HepG2 (cell line): ENCODE measurements around the gene NOX3. TPM values are rescaled to one million over a fixed set of nuclear protein-coding genes. Genes with fewer than 3 reads are reported as not detected.

Source experiments
- CHCHD3 ChIP-seq: sonication (generic); formaldehyde crosslinking; IDR thresholded peaks from 2 replicates; pipeline ENCODE4 v1.8.0; 2022; ENCODE audit warnings: mild to moderate bottlenecking, missing genetic modification reagents, moderate library complexity
- KMT2B ChIP-seq: IDR thresholded peaks from 2 replicates; pipeline ENCODE4 v1.6.1; 2016; ENCODE audit warnings: missing genetic modification reagents, missing compliant biosample characterization
- NFKBIZ ChIP-seq: IDR thresholded peaks from 2 replicates; pipeline ENCODE4 v1.6.1; 2018; ENCODE audit warnings: missing genetic modification reagents, missing compliant biosample characterization
- NFYC ChIP-seq: IDR thresholded peaks from 2 replicates; pipeline ENCODE4 v1.6.1; 2016; ENCODE audit warnings: missing genetic modification reagents, missing compliant biosample characterization
- NR3C1 ChIP-seq: sonication (generic); formaldehyde crosslinking; IDR thresholded peaks from 2 replicates; pipeline ENCODE4 v1.4.0; 2020; ENCODE audit warnings: missing genetic modification reagents
- RAD21 ChIP-seq: fragments of 450-650 bp; formaldehyde crosslinking; IDR thresholded peaks from 2 replicates; pipeline ENCODE4 v1.5.0; 2020; ENCODE audit warnings: mild to moderate bottlenecking
- RFX1 ChIP-seq: fragments of 450-650 bp; IDR thresholded peaks from 2 replicates; pipeline ENCODE4 v1.6.1; 2017
- SNAI1 ChIP-seq: sonication (generic); formaldehyde crosslinking; IDR thresholded peaks from 2 replicates; pipeline ENCODE4 v1.5.0; 2020; ENCODE audit warnings: mild to moderate bottlenecking, missing genetic modification reagents, borderline replicate concordance
- TBX2 ChIP-seq: sonication (generic); formaldehyde crosslinking; IDR thresholded peaks from 2 replicates; pipeline ENCODE4 v1.5.0; 2020; ENCODE audit warnings: missing genetic modification reagents, mild to moderate bottlenecking, borderline replicate concordance
- WIZ ChIP-seq: sonication (generic); formaldehyde crosslinking; IDR thresholded peaks from 2 replicates; pipeline ENCODE4 v1.5.1; 2020; ENCODE audit warnings: mild to moderate bottlenecking, missing genetic modification reagents
- ZC3H13 ChIP-seq: sonication (generic); formaldehyde crosslinking; IDR thresholded peaks from 2 replicates; pipeline ENCODE4 v1.8.1; 2023; ENCODE audit warnings: mild to moderate bottlenecking, missing genetic modification reagents, moderate library complexity
- ZNF367 ChIP-seq: sonication (generic); formaldehyde crosslinking; IDR thresholded peaks from 2 replicates; pipeline ENCODE4 v1.4.0; 2020; ENCODE audit warnings: missing genetic modification reagents, borderline replicate concordance
- ZNF501 ChIP-seq: sonication (generic); formaldehyde crosslinking; IDR thresholded peaks from 2 replicates; pipeline ENCODE4 v1.5.1; 2020; ENCODE audit warnings: mild to moderate bottlenecking, moderate library complexity, missing genetic modification reagents
- ZNF652 ChIP-seq: IDR thresholded peaks from 2 replicates; pipeline ENCODE4 v1.6.1; 2016; ENCODE audit warnings: low read depth, borderline replicate concordance
- polyA plus RNA-seq, 8 experiments: library from polyadenylated mRNA; depleted of rRNA in 3 of 8; stranded (reverse) in 7 of 8; unstranded in 1 of 8; fragments of >200 nt; fragmentation: Illumina TruSeq in 4 of 8; extraction: Trizol in 4 of 8; gene quantifications; 2 replicates each; pipeline versions ENCODE4 v1.2.1 to v1.2.3, GENCODE V29; 2011 to 2016; ENCODE audit warnings: low read depth in 4 of 8, missing spikeins in 1 of 8, mixed read lengths in 1 of 8; ENCODE audit not compliant: insufficient read depth in 1 of 8
- total RNA-seq, 5 experiments: library from RNA; depleted of rRNA; stranded (reverse); fragments of >200 nt; fragmentation: Illumina TruSeq; extraction: Trizol; gene quantifications; 2 replicates each; pipeline ENCODE4 v1.2.3, GENCODE V29; 2016; ENCODE audit warnings: low read depth in 1 of 5
- TF ChIP-seq, protein P1 (sequence below): sonication (generic); formaldehyde crosslinking; IDR thresholded peaks from 2 replicates; pipeline ENCODE4 v1.4.0; 2020; ENCODE audit warnings: missing genetic modification reagents, borderline replicate concordance
- TF ChIP-seq, protein P2 (sequence below): sonication (generic); formaldehyde crosslinking; IDR thresholded peaks from 2 replicates; pipeline ENCODE4 v1.8.0; 2022; ENCODE audit warnings: missing genetic modification reagents, mild to moderate bottlenecking, borderline replicate concordance
- TF ChIP-seq, protein P3 (sequence below): sonication (generic); formaldehyde crosslinking; IDR thresholded peaks from 2 replicates; pipeline ENCODE4 v1.5.0; 2020; ENCODE audit warnings: mild to moderate bottlenecking, missing genetic modification reagents
- TF ChIP-seq, protein P4 (sequence below): sonication (generic); formaldehyde crosslinking; IDR thresholded peaks from 2 replicates; pipeline ENCODE4 v1.4.0; 2020; ENCODE audit warnings: missing genetic modification reagents
- TF ChIP-seq, protein P5 (sequence below): sonication (generic); formaldehyde crosslinking; IDR thresholded peaks from 2 replicates; pipeline ENCODE4 v1.9.0; 2021; ENCODE audit warnings: missing genetic modification reagents, borderline replicate concordance

NOX3 gene
- total and polyA plus RNA-seq, 2 of the 13 experiments (the other 11 are each of a cell fraction or from before 2014, with no cell fraction given), result 0.09 to 0.18 TPM

DNA sequence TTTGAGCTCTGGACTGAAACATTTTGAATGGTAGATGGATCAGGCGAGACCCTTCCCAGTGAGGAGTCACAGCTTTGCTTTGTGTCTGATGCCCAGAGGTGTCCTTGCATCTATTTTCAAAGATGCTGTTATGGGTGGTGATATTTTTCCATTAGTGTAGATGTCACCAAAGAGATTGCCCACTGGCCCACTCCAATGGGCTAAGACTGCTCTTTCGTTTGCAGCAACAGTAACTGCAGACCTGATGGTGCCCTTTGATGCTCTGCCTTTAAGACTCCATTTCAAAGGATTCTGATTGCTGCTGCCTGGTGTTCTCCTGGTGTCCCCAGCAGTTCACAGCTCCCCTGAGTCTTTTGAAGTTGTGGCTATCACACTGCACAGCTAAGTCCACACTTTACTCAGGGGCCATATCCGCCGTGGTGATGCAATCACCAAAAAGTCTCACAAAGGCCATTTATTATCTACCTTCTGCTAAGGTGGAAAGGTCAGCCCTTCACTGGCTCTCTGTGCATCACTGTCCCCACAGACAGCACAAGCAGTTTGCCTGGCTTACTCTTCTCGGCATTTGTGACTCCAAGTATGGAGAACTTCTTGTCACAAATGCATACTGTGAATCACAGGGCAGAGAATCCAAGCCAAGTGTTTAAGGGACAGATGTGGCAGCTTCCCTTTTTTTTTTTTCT lies 56.4 kb downstream of the NOX3 start (continued):
- TF ChIP-seq, protein P1, sequence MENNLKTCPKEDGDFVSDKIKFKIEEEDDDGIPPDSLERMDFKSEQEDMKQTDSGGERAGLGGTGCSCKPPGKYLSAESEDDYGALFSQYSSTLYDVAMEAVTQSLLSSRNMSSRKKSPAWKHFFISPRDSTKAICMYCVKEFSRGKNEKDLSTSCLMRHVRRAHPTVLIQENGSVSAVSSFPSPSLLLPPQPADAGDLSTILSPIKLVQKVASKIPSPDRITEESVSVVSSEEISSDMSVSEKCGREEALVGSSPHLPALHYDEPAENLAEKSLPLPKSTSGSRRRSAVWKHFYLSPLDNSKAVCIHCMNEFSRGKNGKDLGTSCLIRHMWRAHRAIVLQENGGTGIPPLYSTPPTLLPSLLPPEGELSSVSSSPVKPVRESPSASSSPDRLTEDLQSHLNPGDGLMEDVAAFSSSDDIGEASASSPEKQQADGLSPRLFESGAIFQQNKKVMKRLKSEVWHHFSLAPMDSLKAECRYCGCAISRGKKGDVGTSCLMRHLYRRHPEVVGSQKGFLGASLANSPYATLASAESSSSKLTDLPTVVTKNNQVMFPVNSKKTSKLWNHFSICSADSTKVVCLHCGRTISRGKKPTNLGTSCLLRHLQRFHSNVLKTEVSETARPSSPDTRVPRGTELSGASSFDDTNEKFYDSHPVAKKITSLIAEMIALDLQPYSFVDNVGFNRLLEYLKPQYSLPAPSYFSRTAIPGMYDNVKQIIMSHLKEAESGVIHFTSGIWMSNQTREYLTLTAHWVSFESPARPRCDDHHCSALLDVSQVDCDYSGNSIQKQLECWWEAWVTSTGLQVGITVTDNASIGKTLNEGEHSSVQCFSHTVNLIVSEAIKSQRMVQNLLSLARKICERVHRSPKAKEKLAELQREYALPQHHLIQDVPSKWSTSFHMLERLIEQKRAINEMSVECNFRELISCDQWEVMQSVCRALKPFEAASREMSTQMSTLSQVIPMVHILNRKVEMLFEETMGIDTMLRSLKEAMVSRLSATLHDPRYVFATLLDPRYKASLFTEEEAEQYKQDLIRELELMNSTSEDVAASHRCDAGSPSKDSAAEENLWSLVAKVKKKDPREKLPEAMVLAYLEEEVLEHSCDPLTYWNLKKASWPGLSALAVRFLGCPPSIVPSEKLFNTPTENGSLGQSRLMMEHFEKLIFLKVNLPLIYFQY (CRISPR knock-in tag), result peak; percentile 79; the same call in 1 of the 2 replicates
- TF ChIP-seq WIZ (CRISPR knock-in tag), result no peak; the same call in 1 of the 2 replicates
- no peak for TF ChIP-seq NR3C1 (CRISPR knock-in tag)
- TF ChIP-seq ZC3H13 (CRISPR knock-in tag), result peak; percentile 75; the same call in 1 of the 2 replicates
- TF ChIP-seq RFX1, result no peak
- TF ChIP-seq NFKBIZ (CRISPR knock-in tag), result peak; percentile 94; the same call in 1 of the 2 replicates
- TF ChIP-seq TBX2 (CRISPR knock-in tag), result peak; percentile 100
- TF ChIP-seq ZNF367, result no peak
- TF ChIP-seq RAD21 (CRISPR knock-in tag), result peak; percentile 78
- TF ChIP-seq SNAI1 (CRISPR knock-in tag), result peak; percentile 67; the same call in 1 of the 2 replicates
- TF ChIP-seq ZNF501 (CRISPR knock-in tag), result peak; percentile 98
- peak; percentile 56; the same call in 1 of the 2 replicates for TF ChIP-seq NFYC
- TF ChIP-seq, protein P2, sequence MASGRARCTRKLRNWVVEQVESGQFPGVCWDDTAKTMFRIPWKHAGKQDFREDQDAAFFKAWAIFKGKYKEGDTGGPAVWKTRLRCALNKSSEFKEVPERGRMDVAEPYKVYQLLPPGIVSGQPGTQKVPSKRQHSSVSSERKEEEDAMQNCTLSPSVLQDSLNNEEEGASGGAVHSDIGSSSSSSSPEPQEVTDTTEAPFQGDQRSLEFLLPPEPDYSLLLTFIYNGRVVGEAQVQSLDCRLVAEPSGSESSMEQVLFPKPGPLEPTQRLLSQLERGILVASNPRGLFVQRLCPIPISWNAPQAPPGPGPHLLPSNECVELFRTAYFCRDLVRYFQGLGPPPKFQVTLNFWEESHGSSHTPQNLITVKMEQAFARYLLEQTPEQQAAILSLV (CRISPR knock-in tag), result peak; percentile 68; the same call in 1 of the 2 replicates
- TF ChIP-seq, protein P3, sequence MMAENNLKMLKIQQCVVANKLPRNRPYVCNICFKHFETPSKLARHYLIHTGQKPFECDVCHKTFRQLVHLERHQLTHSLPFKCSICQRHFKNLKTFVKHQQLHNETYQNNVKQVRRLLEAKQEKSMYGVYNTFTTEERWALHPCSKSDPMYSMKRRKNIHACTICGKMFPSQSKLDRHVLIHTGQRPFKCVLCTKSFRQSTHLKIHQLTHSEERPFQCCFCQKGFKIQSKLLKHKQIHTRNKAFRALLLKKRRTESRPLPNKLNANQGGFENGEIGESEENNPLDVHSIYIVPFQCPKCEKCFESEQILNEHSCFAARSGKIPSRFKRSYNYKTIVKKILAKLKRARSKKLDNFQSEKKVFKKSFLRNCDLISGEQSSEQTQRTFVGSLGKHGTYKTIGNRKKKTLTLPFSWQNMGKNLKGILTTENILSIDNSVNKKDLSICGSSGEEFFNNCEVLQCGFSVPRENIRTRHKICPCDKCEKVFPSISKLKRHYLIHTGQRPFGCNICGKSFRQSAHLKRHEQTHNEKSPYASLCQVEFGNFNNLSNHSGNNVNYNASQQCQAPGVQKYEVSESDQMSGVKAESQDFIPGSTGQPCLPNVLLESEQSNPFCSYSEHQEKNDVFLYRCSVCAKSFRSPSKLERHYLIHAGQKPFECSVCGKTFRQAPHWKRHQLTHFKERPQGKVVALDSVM (CRISPR knock-in tag), result peak; percentile 61
- TF ChIP-seq ZNF652, result peak; percentile 76; the same call in 1 of the 2 replicates
- TF ChIP-seq, protein P4, sequence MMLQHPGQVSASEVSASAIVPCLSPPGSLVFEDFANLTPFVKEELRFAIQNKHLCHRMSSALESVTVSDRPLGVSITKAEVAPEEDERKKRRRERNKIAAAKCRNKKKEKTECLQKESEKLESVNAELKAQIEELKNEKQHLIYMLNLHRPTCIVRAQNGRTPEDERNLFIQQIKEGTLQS (CRISPR knock-in tag), result peak; percentile 100
- TF ChIP-seq, protein P5, sequence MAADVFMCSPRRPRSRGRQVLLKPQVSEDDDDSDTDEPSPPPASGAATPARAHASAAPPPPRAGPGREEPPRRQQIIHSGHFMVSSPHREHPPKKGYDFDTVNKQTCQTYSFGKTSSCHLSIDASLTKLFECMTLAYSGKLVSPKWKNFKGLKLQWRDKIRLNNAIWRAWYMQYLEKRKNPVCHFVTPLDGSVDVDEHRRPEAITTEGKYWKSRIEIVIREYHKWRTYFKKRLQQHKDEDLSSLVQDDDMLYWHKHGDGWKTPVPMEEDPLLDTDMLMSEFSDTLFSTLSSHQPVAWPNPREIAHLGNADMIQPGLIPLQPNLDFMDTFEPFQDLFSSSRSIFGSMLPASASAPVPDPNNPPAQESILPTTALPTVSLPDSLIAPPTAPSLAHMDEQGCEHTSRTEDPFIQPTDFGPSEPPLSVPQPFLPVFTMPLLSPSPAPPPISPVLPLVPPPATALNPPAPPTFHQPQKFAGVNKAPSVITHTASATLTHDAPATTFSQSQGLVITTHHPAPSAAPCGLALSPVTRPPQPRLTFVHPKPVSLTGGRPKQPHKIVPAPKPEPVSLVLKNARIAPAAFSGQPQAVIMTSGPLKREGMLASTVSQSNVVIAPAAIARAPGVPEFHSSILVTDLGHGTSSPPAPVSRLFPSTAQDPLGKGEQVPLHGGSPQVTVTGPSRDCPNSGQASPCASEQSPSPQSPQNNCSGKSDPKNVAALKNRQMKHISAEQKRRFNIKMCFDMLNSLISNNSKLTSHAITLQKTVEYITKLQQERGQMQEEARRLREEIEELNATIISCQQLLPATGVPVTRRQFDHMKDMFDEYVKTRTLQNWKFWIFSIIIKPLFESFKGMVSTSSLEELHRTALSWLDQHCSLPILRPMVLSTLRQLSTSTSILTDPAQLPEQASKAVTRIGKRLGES, result peak; percentile 90; the same call in 1 of the 2 replicates
- peak; percentile 75 for TF ChIP-seq KMT2B (CRISPR knock-in tag)
- no peak for TF ChIP-seq CHCHD3
